Uterus (tissue), 4 donors: ENCODE data around the gene ZFP90. TPM values are rescaled to one million over a fixed set of nuclear protein-coding genes. Genes with fewer than 3 reads are reported as not detected.

Experiments used
- DNase-seq, 2 donors: peaks; one replicate each; pipeline ENCODE4 v3.0.0-alpha.2; 2019 to 2020
- H3K27ac ChIP-seq, 2 donors: fragments of 200-600 bp; sonication (generic); 1 replicate in 1 of 2; 2 replicates in 1 of 2; pipeline ENCODE4 v1.5.1; 2016 to 2018
- H3K27me3 ChIP-seq, 2 donors: fragments of 200-600 bp; sonication (generic); one replicate each; pipeline ENCODE4 v1.5.1; 2018 to 2019; ENCODE audit warnings: control low read depth in 1 of 2
- H3K36me3 ChIP-seq, 2 donors: fragments of 200-600 bp; sonication (generic); one replicate each; pipeline ENCODE4 v1.5.1; 2019; ENCODE audit warnings: control low read depth in 1 of 2
- H3K4me1 ChIP-seq, 2 donors: fragments of 200-600 bp; sonication (generic); one replicate each; pipeline ENCODE4 v1.5.1; 2018 to 2019; ENCODE audit warnings: control low read depth in 1 of 2
- H3K4me3 ChIP-seq, 2 donors: fragments of 200-600 bp; sonication (generic); 1 replicate in 1 of 2; 2 replicates in 1 of 2; pipeline ENCODE4 v1.5.1; 2018 to 2019; ENCODE audit warnings: mild to moderate bottlenecking in 1 of 2
- H3K9me3 ChIP-seq, 2 donors: fragments of 200-600 bp; sonication (generic); one replicate each; pipeline ENCODE4 v1.5.1; 2019; ENCODE audit warnings: control low read depth in 1 of 2
- POLR2A ChIP-seq, 2 donors: fragments of 450-650 bp; IDR thresholded peaks; one replicate each; pipeline ENCODE4 v1.6.1; 2016; ENCODE audit warnings: antibody characterized with exemption in 2 of 2, mild to moderate bottlenecking in 1 of 2, moderate library complexity in 1 of 2
- intact Hi-C: fragments of 100-400 bp; cut with DNase I; formaldehyde crosslinking; loops from one replicate; pipeline ENCODE4 v1.15.1; 2023; ENCODE audit warnings: low total_unique reads
- total RNA-seq, 4 donors: library from RNA; depleted of rRNA in 3 of 4; stranded (reverse); fragments of >200 nt in 3 of 4; gene quantifications; one replicate each; pipeline versions ENCODE4 v1.1.0 to v1.2.4, GENCODE V29; 2014 to 2023
- TF ChIP-seq, protein P1 (sequence below), 4 experiments: fragments of 200-600 bp in 2 of 4; fragments of 450-650 bp in 2 of 4; sonication (generic) in 2 of 4; IDR thresholded peaks; one replicate each; pipeline ENCODE4 v1.5.1; 2016 to 2019; ENCODE audit warnings: antibody characterized with exemption in 4 of 4, mild to moderate bottlenecking in 2 of 4, moderate library complexity in 1 of 4
- donor health status: DM: yes; HTN: yes; CAD: no.

ZFP90 gene
- total RNA-seq, 4 donors from 2014 or later: 19.1 to 81.4 (median 31.9) TPM

DNA sequence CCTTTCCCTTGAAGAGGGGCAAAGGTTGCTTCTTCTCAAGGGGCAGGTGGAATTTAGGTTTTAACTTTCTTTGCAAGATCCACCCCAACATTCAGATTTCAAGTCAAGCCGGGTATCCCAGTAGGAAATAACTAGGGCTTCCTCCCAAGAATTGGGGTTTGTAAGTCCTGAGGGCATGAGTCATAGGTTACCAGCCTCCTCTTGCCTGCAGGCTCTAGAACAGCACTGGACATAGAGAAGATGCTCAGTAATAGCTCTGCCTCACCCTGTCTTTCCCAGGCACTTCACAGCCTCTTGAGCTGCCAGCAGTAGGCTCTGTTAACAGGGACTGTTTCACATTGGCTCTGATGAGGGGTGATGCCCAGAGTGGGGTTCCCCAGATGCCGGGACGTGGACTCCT, 35.8 kb upstream of the ZFP90 start:
- H3K4me1 ChIP-seq: no peaks in the 10 kb centered on the region
- intact Hi-C loops: no loop called here
- no peak for DNase-seq
- H3K9me3 ChIP-seq: no peaks in the 10 kb centered on the region
- no peak overlapping the region for H3K4me3 ChIP-seq
- no peaks in the 10 kb centered on the region for H3K36me3 ChIP-seq
- H3K27ac ChIP-seq: no peak overlapping the region
- no peak for TF ChIP-seq POLR2A (IDR thresholded peaks at IDR 0.05)
- TF ChIP-seq, protein P1, sequence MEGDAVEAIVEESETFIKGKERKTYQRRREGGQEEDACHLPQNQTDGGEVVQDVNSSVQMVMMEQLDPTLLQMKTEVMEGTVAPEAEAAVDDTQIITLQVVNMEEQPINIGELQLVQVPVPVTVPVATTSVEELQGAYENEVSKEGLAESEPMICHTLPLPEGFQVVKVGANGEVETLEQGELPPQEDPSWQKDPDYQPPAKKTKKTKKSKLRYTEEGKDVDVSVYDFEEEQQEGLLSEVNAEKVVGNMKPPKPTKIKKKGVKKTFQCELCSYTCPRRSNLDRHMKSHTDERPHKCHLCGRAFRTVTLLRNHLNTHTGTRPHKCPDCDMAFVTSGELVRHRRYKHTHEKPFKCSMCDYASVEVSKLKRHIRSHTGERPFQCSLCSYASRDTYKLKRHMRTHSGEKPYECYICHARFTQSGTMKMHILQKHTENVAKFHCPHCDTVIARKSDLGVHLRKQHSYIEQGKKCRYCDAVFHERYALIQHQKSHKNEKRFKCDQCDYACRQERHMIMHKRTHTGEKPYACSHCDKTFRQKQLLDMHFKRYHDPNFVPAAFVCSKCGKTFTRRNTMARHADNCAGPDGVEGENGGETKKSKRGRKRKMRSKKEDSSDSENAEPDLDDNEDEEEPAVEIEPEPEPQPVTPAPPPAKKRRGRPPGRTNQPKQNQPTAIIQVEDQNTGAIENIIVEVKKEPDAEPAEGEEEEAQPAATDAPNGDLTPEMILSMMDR (IDR thresholded peaks at IDR 0.05): no peak
- H3K27me3 ChIP-seq: no peaks in the 10 kb centered on the region

DNA sequence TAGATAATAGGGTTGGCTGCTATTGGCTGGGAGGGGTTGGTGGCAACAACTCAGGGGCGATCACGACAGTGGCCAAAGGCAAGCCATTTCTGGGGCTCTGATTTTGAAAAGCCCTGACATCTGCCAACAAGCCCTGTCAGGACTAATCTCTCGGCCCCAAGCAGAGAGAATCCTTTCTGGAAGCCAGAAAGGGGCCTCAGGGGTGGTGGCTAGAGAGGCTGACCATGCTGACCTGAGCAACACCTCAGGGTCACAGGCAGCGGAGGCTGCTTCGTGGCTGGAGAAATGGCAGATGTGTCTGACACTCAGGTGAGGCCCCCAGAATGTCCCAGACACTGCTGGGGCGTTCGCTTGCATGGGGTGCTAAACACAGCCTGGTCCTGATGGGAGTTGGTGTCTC, 35.0 kb upstream of the ZFP90 start:
- TF ChIP-seq, protein P1 (IDR thresholded peaks at IDR 0.05): no peak
- TF ChIP-seq POLR2A (IDR thresholded peaks at IDR 0.05): no peak
- Histone ChIP-seq H3K27me3 (no peaks in the 10 kb centered on the region), H3K4me3 (no peak overlapping the region), H3K36me3 (no peaks in the 10 kb centered on the region), H3K27ac (no peak overlapping the region), H3K4me1 (no peaks in the 10 kb centered on the region), H3K9me3 (no peaks in the 10 kb centered on the region)
- DNase-seq: no peak
- intact Hi-C loops: no loop called here

DNA sequence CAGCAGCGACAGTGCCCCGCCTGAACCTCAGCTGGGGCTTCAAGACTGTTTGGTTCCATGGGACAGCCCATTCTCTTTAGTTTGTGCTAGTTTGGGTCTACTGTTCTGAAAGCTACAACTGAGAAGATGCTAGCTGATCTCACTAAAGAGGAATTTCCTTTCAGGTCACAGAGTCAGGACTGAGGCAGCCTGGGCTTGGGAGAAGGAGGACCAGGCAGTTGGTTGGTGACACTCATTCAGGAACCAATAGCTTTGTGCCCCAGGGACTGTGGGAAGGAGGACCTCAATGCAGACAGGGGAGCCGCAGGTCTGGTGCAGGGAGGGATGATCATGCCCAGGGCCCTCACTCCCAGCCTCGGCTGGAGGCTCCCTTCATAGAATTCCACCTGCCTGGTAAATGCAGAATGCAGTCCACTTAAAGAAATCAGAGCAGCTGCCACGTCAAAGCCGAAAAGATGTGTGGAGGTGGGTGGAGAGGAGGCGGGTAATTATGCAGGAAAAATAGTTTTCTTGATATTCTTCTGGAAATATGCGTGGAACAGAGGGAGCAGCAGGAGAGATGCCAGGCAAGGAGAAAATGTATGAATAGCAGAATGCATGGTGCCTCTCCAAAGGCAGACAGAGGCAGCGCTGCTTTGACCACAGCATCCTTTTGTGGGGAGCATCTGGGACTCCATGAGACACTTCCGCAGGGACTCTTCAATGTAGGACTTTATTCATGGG, 32.6 kb upstream of the ZFP90 start:
- Histone ChIP-seq H3K27ac (no peak overlapping the region), H3K36me3 (no peaks in the 10 kb centered on the region), H3K4me3 (no peak overlapping the region), H3K9me3 (no peaks in the 10 kb centered on the region), H3K4me1 (no peaks in the 10 kb centered on the region), H3K27me3 (no peaks in the 10 kb centered on the region)
- DNase-seq: no peak
- intact Hi-C loops: no loop called here
- TF ChIP-seq, protein P1 (IDR thresholded peaks at IDR 0.05): no peak
- no peak for TF ChIP-seq POLR2A (IDR thresholded peaks at IDR 0.05)

DNA sequence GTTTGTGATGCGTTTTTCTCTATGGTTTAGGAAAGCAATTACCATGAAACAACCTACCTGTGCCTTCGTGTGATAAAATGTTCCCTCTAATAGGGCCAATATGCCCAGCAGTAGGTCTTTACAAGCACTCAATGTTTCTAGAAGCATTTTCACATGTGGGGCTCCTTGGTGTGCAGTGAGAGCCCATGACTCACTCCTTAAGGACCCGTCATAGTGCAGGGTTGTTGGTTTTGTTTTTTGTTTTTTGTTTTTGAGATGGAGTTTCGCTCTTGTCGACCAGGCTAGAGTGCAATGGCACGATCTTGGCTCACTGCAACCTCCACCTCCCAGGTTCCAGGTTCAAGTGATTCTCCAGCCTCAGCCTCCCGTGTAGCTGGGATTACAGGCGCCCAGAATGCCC, 31.1 kb upstream of the ZFP90 start:
- no peak overlapping the region for H3K27ac ChIP-seq
- H3K36me3 ChIP-seq: no peaks in the 10 kb centered on the region
- no peaks in the 10 kb centered on the region for H3K9me3 ChIP-seq
- no peaks in the 10 kb centered on the region for H3K27me3 ChIP-seq
- TF ChIP-seq POLR2A (IDR thresholded peaks at IDR 0.05): no peak
- TF ChIP-seq, protein P1 (IDR thresholded peaks at IDR 0.05): no peak
- H3K4me1 ChIP-seq: no peaks in the 10 kb centered on the region
- no peak for DNase-seq
- no peak overlapping the region for H3K4me3 ChIP-seq
- intact Hi-C loops: no loop called here

DNA sequence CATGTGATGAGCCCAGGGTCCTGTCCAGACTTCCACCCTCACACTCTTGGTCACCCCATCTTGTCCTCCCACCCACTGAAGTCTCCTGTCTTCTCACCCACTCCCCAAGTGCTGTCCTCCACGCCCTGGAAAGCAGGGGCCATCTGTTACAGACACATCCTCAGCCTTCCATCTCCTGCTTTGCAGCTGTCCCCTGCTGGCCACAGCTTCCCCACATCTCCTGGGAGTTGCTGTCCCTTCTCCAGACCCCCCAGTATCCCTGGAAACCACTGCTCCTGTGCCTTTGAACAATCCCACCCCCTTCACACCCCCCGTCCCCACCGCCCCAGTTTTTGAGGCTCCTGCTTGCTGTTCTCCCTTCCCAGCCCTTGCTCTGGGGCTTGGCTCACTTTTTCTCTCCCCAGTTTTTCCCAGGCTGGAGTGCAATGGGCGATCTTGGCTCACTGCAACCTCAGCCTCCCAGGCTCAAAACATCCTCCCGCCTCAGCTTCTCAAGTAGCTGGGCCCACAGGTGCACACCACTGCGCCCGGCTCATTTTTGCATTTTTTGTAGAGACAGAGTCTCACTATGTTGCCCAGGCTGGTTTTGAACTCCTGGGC, 30.4 kb upstream of the ZFP90 start:
- TF ChIP-seq POLR2A (IDR thresholded peaks at IDR 0.05): no peak
- TF ChIP-seq, protein P1 (IDR thresholded peaks at IDR 0.05): no peak
- H3K27me3 ChIP-seq: no peaks in the 10 kb centered on the region
- intact Hi-C loops: no loop called here
- H3K4me3 ChIP-seq: no peak overlapping the region
- no peaks in the 10 kb centered on the region for H3K36me3 ChIP-seq
- H3K9me3 ChIP-seq: no peaks in the 10 kb centered on the region
- H3K27ac ChIP-seq: no peak overlapping the region
- H3K4me1 ChIP-seq: no peaks in the 10 kb centered on the region
- DNase-seq: no peak
